ENCODE data around the gene STX5. TPM values are rescaled to one million over a fixed set of nuclear protein-coding genes. Genes with fewer than 3 reads are reported as not detected.

STX5 gene
- total RNA-seq, 2 experiments from 2014 or later: 22.0 to 22.8 TPM

DNA sequence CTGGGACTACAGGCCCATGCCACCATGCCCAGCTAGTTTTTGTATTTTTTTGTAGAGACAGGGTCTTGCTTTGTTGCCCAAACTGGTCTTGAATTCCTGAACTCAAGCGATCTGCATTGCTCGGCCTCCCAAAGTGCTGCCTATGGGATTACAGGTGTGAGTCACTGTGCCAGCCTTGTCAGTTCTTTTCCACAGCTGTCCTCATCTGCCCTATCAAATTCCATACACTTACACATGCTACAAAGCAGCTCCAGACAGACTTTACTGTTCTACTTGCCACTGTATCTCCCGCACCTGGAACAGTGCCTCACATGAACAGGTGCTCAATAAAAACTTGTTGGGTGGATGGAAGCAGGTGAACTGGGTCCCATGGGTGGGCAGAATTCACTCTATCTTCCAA, 8.2 kb downstream of the STX5 start:
- TF ChIP-seq, protein P1, sequence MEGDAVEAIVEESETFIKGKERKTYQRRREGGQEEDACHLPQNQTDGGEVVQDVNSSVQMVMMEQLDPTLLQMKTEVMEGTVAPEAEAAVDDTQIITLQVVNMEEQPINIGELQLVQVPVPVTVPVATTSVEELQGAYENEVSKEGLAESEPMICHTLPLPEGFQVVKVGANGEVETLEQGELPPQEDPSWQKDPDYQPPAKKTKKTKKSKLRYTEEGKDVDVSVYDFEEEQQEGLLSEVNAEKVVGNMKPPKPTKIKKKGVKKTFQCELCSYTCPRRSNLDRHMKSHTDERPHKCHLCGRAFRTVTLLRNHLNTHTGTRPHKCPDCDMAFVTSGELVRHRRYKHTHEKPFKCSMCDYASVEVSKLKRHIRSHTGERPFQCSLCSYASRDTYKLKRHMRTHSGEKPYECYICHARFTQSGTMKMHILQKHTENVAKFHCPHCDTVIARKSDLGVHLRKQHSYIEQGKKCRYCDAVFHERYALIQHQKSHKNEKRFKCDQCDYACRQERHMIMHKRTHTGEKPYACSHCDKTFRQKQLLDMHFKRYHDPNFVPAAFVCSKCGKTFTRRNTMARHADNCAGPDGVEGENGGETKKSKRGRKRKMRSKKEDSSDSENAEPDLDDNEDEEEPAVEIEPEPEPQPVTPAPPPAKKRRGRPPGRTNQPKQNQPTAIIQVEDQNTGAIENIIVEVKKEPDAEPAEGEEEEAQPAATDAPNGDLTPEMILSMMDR (IDR thresholded peaks at IDR 0.05): no peak
- no peaks in the 10 kb centered on the region for H3K27me3 Mint-ChIP-seq
- intact Hi-C loops (cut with micrococcal nuclease): no loop called here
- no peak overlapping the region for H3K27ac Mint-ChIP-seq
- ATAC-seq (no peak), DNase-seq (no peak)
- H3K36me3 Mint-ChIP-seq (ENCODE audit: low read depth): peaks cover 25% of the 10 kb centered on the region
- POLR2A ChIA-PET: interaction anchor here (0.6 to 2.4 kb wide), 10 partner anchors 8 to 58 kb away, joined by 3 to 13 read pairs (median 4); partner anchors contain the start of genes NXF1, STX5, TEX54 and TMEM223
- H3K4me3 Mint-ChIP-seq: no peak overlapping the region
- CTCF ChIA-PET: interaction anchor here (0.7 to 1.9 kb wide), 4 partner anchors 18 to 72 kb away, joined by 3 to 5 read pairs (median 4); no protein-coding TSS in a partner anchor
- H3K9me3 Mint-ChIP-seq: no peaks in the 10 kb centered on the region
- H3K4me1 Mint-ChIP-seq (ENCODE audit: low read depth): peaks cover 7% of the 10 kb centered on the region

DNA sequence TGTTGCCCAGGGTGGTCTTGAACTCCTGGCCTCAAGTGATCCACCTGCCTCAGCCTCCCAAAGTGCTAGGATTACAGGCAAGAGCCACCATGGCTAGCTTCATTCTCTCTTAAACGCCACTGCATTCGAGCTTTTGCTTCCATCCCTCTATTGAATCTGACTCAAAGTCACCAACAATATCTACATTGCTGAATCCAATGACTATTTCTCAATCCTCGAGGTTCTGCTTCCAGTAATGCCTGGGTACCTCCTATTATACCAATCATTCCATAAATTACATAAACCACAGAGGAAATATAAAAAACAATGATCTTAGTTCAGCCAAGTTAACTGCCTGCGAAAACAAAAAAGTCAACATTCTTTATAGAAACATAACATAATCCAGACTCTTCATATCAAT, 14.7 kb downstream of the STX5 start:
- TF ChIP-seq, protein P1 (IDR thresholded peaks at IDR 0.05): no peak
- Mint-ChIP-seq H3K27ac (no peak overlapping the region), H3K27me3 (no peaks in the 10 kb centered on the region), H3K36me3 (ENCODE audit: low read depth) (peaks cover 4% of the 10 kb centered on the region), H3K9me3 (no peaks in the 10 kb centered on the region), H3K4me1 (ENCODE audit: low read depth) (peaks cover 2% of the 10 kb centered on the region), H3K4me3 (no peak overlapping the region)
- CTCF ChIA-PET: interaction anchor here (1.2 to 2.2 kb wide), 4 partner anchors 11 to 123 kb away, joined by 3 to 13 read pairs (median 9); no protein-coding TSS in a partner anchor
- ATAC-seq: no peak
- DNase-seq: no peak
- intact Hi-C loops (cut with micrococcal nuclease): no loop called here
- POLR2A ChIA-PET: interaction anchor here (0.7 to 3.3 kb wide), 8 partner anchors 11 to 130 kb away, joined by 3 to 19 read pairs (median 7); partner anchors contain the start of genes SLC3A2, STX5, TEX54 and WDR74

DNA sequence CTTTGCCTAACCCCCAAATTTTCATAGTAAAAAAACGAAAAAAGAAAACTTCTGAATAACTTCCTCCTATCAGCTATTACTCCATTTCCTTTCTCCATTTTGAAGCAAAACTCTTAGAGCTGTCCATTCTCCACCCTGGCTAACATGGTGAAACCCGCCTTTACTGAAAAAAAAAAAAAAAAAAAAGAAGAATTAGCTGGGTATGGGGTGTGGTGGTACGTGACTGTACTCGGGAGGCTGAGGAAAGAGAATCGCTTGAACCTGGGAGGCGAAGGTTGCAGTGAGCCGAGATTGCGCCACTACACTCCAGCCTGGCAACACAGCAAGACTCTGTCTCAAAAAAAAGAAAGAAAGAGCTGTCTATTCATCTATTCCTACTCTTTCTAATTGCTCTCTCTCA, 15.3 kb downstream of the STX5 start:
- no peak for DNase-seq
- Mint-ChIP-seq H3K27ac (no peak overlapping the region), H3K36me3 (ENCODE audit: low read depth) (peaks cover 4% of the 10 kb centered on the region), H3K9me3 (no peaks in the 10 kb centered on the region), H3K27me3 (no peaks in the 10 kb centered on the region), H3K4me1 (ENCODE audit: low read depth) (peaks cover 2% of the 10 kb centered on the region), H3K4me3 (no peak overlapping the region)
- intact Hi-C loops (cut with micrococcal nuclease): no loop called here
- CTCF ChIA-PET: interaction anchor here (1.2 to 2.2 kb wide), 4 partner anchors 11 to 122 kb away, joined by 3 to 13 read pairs (median 9); no protein-coding TSS in a partner anchor
- TF ChIP-seq, protein P1 (IDR thresholded peaks at IDR 0.05): no peak
- ATAC-seq: no peak
- POLR2A ChIA-PET: interaction anchor here (0.7 to 3.3 kb wide), 12 partner anchors 8 to 129 kb away, joined by 3 to 19 read pairs (median 6); partner anchors contain the start of genes SLC3A2, STX5, TEX54 and TMEM179B

DNA sequence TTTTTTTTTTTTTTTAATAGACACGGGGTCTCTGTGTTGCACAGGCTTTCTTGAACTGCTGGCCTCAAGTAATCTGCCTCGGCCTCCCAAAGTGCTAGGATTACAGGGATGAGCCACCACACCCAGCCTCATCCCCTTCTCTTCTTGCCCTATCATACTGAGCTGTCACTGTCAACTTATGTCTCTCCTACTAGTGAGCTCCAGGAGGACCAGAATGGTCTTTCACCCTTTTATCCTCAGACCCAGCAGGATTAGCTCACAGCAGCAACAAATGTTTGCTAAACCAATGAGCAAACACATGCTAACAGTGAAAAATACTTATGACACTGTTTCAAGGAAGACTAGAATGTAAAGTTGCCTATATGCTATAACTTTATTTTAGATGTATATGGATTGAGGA, 20.2 kb downstream of the STX5 start:
- ATAC-seq (no peak), DNase-seq (no peak)
- H3K4me3 Mint-ChIP-seq: no peak overlapping the region
- TF ChIP-seq, protein P1 (IDR thresholded peaks at IDR 0.05): no peak
- H3K9me3 Mint-ChIP-seq: no peaks in the 10 kb centered on the region
- intact Hi-C loops (cut with micrococcal nuclease): no loop called here
- H3K36me3 Mint-ChIP-seq (ENCODE audit: low read depth): no peaks in the 10 kb centered on the region
- ChIA-PET CTCF (interaction anchor here (0.6 to 3.6 kb wide), 4 partner anchors 16 to 33 kb away, joined by 3 to 9 read pairs (median 6); partner anchors contain the start of gene TMEM179B), POLR2A (interaction anchor here (0.9 to 3.2 kb wide), 5 partner anchors 16 to 29 kb away, joined by 3 to 11 read pairs (median 4); partner anchors contain the start of gene TEX54)
- H3K27me3 Mint-ChIP-seq: no peaks in the 10 kb centered on the region
- no peak overlapping the region for H3K27ac Mint-ChIP-seq
- peaks cover 2% of the 10 kb centered on the region for H3K4me1 Mint-ChIP-seq (ENCODE audit: low read depth)

DNA sequence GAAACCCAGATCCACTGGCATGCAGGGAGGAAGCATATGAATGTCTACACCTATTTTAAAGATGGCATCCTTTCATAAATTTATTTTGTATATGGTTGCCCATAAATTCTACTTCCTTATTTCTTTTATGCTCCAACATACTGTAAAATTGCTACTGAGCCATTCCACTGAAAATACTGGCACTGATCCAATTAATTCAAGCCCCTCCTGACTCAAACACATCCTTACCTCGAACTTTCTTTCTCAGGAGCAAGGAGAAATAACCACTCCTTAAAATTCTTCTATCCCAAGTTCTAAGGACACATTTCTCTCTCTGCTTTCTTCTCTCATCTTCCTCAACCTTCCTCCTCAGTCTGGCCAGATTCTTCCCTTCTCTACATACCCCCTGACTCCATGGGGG, 21.1 kb downstream of the STX5 start:
- Mint-ChIP-seq H3K36me3 (ENCODE audit: low read depth) (no peaks in the 10 kb centered on the region), H3K4me3 (no peak overlapping the region), H3K9me3 (no peaks in the 10 kb centered on the region), H3K27ac (no peak overlapping the region), H3K4me1 (ENCODE audit: low read depth) (peaks cover 9% of the 10 kb centered on the region), H3K27me3 (no peaks in the 10 kb centered on the region)
- ATAC-seq (no peak), DNase-seq (no peak)
- intact Hi-C loops (cut with micrococcal nuclease): no loop called here
- POLR2A ChIA-PET: interaction anchor here (1.2 to 3.2 kb wide), 2 partner anchors 17 to 30 kb away, joined by 3 to 11 read pairs; no protein-coding TSS in a partner anchor
- CTCF ChIA-PET: interaction anchor here (1.0 kb wide), 1 partner anchor 24 kb away, joined by 3 read pairs; no protein-coding TSS in a partner anchor
- TF ChIP-seq, protein P1 (IDR thresholded peaks at IDR 0.05): no peak
